GM12892 (cell line): Measurements from ENCODE around the gene TMEM17.

Experiments
- POLR2A ChIP-seq: IDR thresholded peaks from 2 replicates; pipeline ENCODE4 v1.6.1; 2011; ENCODE audit warnings: low read depth, low read length, control low read depth
- POLR2AphosphoS5 ChIP-seq: IDR thresholded peaks from 2 replicates; pipeline ENCODE4 v1.6.1; 2011; ENCODE audit warnings: low read depth, low read length, control low read depth
- TAF1 ChIP-seq: IDR thresholded peaks from 2 replicates; pipeline ENCODE4 v1.6.1; 2011; ENCODE audit warnings: low read depth, mild to moderate bottlenecking, control low read depth, low read length, borderline replicate concordance

DNA sequence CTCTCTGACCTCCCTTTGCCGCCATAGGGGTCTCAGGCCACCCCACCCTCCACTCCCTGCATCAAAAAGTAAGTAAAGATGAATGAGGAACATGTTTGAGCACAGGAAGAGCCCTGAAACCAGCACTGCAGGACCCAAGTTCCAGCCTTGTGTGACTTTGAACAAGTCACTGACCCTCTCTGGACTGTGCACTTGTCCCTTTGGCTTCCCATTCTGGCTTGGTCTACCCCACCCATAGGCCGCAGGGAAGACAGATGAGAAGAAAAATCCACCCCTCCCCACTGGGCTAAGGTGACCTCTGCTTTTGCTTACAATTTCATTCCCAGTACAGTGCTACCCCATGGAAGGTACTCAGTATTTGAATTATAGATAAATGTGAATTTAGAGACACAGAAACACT is 43.8 kb downstream of the TMEM17 start:
- TF ChIP-seq POLR2A (no peak), POLR2AphosphoS5 (no peak), TAF1 (no peak)
